Measurements from ENCODE around the gene B9D1.

The B9D1 gene

DNA sequence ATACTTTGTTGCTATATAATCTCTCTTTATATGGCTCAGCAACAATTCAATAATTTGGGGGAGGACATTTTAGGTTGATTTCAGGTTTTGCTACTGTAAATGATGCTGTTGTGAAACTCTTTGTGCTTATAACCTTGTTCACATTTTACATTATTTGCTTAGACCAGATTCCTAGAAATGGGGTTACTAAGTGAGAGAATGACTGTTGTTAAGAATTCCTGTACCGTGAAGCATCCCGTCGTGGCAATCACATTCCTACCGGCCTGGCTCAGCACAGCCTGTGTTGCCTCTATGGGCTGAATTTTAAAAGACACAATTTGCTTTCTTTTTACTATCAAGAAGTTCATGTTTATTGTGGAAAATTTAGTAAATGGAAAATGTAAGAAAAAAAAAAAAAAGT lies 31.4 kb downstream of the B9D1 start:
- H3K9me3 ChIP-seq (ENCODE audit: control insufficient read depth in 1 of 2, low read length in 2 of 2) = no peaks in the 10 kb centered on the region
- H3K27ac ChIP-seq (ENCODE audit: low read depth, low read length) = no peak overlapping the region
- no peaks in the 10 kb centered on the region for H3K4me1 ChIP-seq (ENCODE audit: control insufficient read depth in 1 of 2, insufficient read depth in 2 of 2, low read length in 2 of 2)
- H3K36me3 ChIP-seq (ENCODE audit: control insufficient read depth in 1 of 2, insufficient read depth in 2 of 2, low read length in 2 of 2) = peaks cover 0 to 7% of the 10 kb centered on the region in 2 donors
- H3K9ac ChIP-seq (ENCODE audit: low read depth in 1 of 2, low read length in 2 of 2) = no peak overlapping the region
- H3K4me3 ChIP-seq (ENCODE audit: low read depth in 1 of 2, low read length in 2 of 2) = no peak overlapping the region
- no peaks in the 10 kb centered on the region for H3K27me3 ChIP-seq (ENCODE audit: control insufficient read depth in 1 of 2, insufficient read depth in 2 of 2, low read length in 2 of 2)

DNA sequence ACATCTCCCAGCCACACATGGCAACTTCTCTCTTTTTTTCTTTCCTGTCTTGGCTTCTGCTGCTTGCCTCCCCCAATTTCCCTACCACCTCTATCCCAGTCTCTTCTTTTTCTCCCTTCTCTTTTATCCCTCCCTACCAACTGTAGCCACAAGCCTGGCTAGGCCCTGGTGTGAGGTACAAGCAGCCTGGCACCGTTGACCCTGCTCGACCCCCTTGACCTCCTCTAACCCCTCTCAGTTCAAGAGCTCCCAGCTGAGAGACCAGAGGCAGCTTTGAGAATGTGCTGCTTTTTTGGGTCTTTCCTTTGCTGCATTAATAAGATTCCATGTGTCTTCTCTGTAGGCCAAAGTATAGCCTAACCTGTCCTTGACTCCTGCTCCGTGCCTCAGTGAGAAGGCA lies 32.3 kb downstream of the B9D1 start:
- H3K27me3 ChIP-seq (ENCODE audit: control insufficient read depth in 1 of 2, insufficient read depth in 2 of 2, low read length in 2 of 2) = no peaks in the 10 kb centered on the region
- H3K4me1 ChIP-seq (ENCODE audit: control insufficient read depth in 1 of 2, insufficient read depth in 2 of 2, low read length in 2 of 2) = no peaks in the 10 kb centered on the region
- peaks cover 0 to 7% of the 10 kb centered on the region in 2 donors for H3K36me3 ChIP-seq (ENCODE audit: control insufficient read depth in 1 of 2, insufficient read depth in 2 of 2, low read length in 2 of 2)
- H3K9me3 ChIP-seq (ENCODE audit: control insufficient read depth in 1 of 2, low read length in 2 of 2) = peaks cover 0 to 4% of the 10 kb centered on the region in 2 donors
- H3K4me3 ChIP-seq (ENCODE audit: low read depth in 1 of 2, low read length in 2 of 2) = no peak overlapping the region
- H3K27ac ChIP-seq (ENCODE audit: low read depth, low read length) = no peak overlapping the region
- H3K9ac ChIP-seq (ENCODE audit: low read depth in 1 of 2, low read length in 2 of 2) = no peak overlapping the region

DNA sequence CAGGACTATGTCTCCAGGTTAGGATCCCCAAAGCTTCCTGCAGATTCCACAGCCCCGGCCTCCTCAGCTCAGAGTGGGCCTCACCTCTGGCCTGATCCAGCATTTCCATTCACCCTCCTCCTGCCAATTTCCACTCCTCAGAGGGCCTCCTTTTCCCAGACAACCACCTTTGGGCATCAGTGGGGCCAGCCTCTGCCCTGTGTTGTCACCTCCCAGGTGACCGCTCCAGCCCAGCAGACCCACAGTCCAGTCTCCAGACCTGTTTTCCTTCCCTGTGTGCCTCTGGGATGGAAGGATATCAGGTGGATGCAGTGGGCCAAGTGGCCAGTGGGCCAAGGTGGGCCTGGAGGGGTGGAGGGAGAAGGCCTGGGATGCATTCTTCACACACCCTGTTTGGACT lies 32.7 kb downstream of the B9D1 start:
- Histone ChIP-seq H3K4me1 (ENCODE audit: control insufficient read depth in 1 of 2, insufficient read depth in 2 of 2, low read length in 2 of 2) (no peaks in the 10 kb centered on the region), H3K9me3 (ENCODE audit: control insufficient read depth in 1 of 2, low read length in 2 of 2) (peaks cover 0 to 7% of the 10 kb centered on the region in 2 donors), H3K36me3 (ENCODE audit: control insufficient read depth in 1 of 2, insufficient read depth in 2 of 2, low read length in 2 of 2) (peaks cover 0 to 7% of the 10 kb centered on the region in 2 donors), H3K4me3 (ENCODE audit: low read depth in 1 of 2, low read length in 2 of 2) (no peak overlapping the region), H3K9ac (ENCODE audit: low read depth in 1 of 2, low read length in 2 of 2) (no peak overlapping the region), H3K27me3 (ENCODE audit: control insufficient read depth in 1 of 2, insufficient read depth in 2 of 2, low read length in 2 of 2) (no peaks in the 10 kb centered on the region), H3K27ac (ENCODE audit: low read depth, low read length) (no peak overlapping the region)

DNA sequence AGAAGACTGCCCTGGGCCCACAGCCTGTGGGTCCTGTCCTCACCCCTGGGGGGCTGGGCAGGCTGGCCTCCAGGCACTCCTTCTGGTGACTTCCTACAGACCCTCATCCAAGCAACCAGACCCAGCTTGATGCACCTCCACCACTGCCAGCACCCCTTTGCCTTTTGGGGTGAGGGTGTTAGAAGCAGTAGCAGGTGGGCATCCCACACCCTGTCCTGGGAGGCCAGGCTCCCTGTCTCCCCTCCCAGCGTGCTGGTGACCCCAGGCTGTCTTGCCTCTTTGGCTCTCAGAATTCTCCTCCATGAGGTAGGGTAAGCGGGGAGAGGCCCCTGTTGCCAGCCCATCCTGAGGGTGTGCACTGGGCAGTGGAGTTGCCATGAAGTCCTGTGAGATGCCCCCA lies 33.4 kb downstream of the B9D1 start:
- Histone ChIP-seq H3K36me3 (ENCODE audit: control insufficient read depth in 1 of 2, insufficient read depth in 2 of 2, low read length in 2 of 2) (peaks cover 0 to 7% of the 10 kb centered on the region in 2 donors), H3K9me3 (ENCODE audit: control insufficient read depth in 1 of 2, low read length in 2 of 2) (peaks cover 0 to 7% of the 10 kb centered on the region in 2 donors), H3K9ac (ENCODE audit: low read depth in 1 of 2, low read length in 2 of 2) (no peak overlapping the region), H3K27ac (ENCODE audit: low read depth, low read length) (no peak overlapping the region), H3K4me3 (ENCODE audit: low read depth in 1 of 2, low read length in 2 of 2) (no peak overlapping the region), H3K27me3 (ENCODE audit: control insufficient read depth in 1 of 2, insufficient read depth in 2 of 2, low read length in 2 of 2) (no peaks in the 10 kb centered on the region), H3K4me1 (ENCODE audit: control insufficient read depth in 1 of 2, insufficient read depth in 2 of 2, low read length in 2 of 2) (no peaks in the 10 kb centered on the region)

DNA sequence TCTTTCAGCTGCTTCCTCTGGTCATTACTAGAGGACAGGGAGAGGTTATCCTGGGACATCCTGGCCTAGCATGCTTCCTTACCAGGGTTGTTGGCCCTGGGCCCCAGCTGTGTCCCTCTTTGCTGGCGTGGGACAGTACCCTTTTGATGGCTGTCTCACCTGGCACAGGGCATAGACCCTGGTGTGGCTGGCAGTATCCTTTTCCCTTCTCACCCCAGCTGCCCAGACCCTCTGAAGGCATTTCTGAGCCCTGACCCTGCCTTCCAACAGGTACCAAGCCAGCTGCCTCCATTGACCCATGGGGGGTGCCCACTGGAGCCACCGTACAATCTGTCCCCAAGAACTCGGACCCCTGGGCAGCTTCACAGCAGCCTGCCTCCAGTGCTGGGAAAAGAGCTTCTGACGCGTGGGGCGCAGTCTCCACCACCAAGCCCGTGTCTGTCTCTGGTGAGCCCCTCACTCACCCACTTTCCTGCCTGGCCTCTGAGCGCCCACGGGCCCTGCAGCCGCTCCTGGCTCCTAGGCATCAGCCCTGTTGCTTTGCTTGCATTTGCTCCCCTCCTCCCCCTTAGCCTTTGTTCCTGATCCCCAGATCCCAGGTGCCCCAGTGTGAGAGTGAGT lies 34.0 kb downstream of the B9D1 start:
- Histone ChIP-seq H3K27me3 (ENCODE audit: control insufficient read depth in 1 of 2, insufficient read depth in 2 of 2, low read length in 2 of 2) (no peaks in the 10 kb centered on the region), H3K9ac (ENCODE audit: low read depth in 1 of 2, low read length in 2 of 2) (no peak overlapping the region), H3K9me3 (ENCODE audit: control insufficient read depth in 1 of 2, low read length in 2 of 2) (peaks cover 0 to 7% of the 10 kb centered on the region in 2 donors), H3K27ac (ENCODE audit: low read depth, low read length) (no peak overlapping the region), H3K36me3 (ENCODE audit: control insufficient read depth in 1 of 2, insufficient read depth in 2 of 2, low read length in 2 of 2) (peaks cover 0 to 5% of the 10 kb centered on the region in 2 donors), H3K4me1 (ENCODE audit: control insufficient read depth in 1 of 2, insufficient read depth in 2 of 2, low read length in 2 of 2) (no peaks in the 10 kb centered on the region), H3K4me3 (ENCODE audit: low read depth in 1 of 2, low read length in 2 of 2) (no peak overlapping the region)

DNA sequence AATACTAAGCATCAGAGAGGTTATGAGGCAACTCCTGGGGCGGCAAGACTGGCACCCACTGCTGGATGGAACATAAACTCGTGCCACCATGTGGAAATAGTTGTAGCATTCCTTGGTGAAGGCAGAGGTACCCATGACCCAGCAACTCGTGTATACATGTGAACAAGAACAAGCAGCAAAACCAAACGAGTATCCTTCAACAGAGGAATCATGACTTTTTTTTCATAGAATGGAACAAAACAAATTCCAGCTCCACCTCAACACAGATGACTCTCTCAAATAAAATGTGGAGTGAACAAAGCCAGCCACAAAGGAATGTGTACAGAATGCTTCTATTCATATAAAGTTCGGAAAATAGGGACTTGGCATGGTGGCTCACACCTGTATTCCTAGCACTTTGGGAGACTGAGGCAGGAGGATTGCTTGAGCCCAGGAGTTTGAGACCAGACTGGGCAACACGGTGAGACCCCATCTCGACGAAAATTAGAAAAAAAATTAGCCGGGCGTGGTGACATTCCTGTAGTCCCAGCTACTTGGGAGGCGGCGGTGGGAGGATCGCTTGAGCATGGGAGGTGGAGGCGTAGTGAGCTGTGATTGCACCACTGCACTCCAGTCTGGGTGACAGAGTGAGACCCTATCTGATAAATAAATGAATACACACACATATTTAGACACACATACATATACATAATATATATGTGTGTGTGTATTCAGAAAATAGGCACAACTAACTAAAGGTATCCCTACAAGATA lies 35.3 kb downstream of the B9D1 start:
- H3K4me3 ChIP-seq (ENCODE audit: low read depth in 1 of 2, low read length in 2 of 2) = no peak overlapping the region
- no peak overlapping the region for H3K27ac ChIP-seq (ENCODE audit: low read depth, low read length)
- peaks cover 0 to 7% of the 10 kb centered on the region in 2 donors for H3K9me3 ChIP-seq (ENCODE audit: control insufficient read depth in 1 of 2, low read length in 2 of 2)
- peaks cover 0 to 3% of the 10 kb centered on the region in 2 donors for H3K36me3 ChIP-seq (ENCODE audit: control insufficient read depth in 1 of 2, insufficient read depth in 2 of 2, low read length in 2 of 2)
- H3K27me3 ChIP-seq (ENCODE audit: control insufficient read depth in 1 of 2, insufficient read depth in 2 of 2, low read length in 2 of 2) = no peaks in the 10 kb centered on the region
- no peak overlapping the region for H3K9ac ChIP-seq (ENCODE audit: low read depth in 1 of 2, low read length in 2 of 2)
- no peaks in the 10 kb centered on the region for H3K4me1 ChIP-seq (ENCODE audit: control insufficient read depth in 1 of 2, insufficient read depth in 2 of 2, low read length in 2 of 2)

DNA sequence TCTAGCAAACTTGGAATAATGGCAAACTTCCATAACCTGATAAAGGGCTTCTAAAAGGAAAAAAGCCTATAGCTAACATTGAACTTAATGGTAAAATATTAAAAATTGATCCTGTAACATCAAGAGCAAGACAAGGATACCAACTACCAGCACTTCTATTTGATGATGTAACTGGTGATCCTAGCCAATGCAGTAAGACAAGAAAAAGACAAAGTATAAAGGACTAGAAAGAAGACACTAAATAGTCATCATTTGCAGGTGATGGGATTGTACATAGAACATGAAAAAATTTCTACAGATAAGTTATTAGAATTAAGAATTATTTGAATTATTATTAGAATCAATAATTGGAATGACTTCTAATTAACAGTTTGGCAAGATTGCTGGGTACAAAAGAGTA lies 37.0 kb downstream of the B9D1 start:
- Histone ChIP-seq H3K27me3 (ENCODE audit: control insufficient read depth in 1 of 2, insufficient read depth in 2 of 2, low read length in 2 of 2) (no peaks in the 10 kb centered on the region), H3K4me1 (ENCODE audit: control insufficient read depth in 1 of 2, insufficient read depth in 2 of 2, low read length in 2 of 2) (no peaks in the 10 kb centered on the region), H3K36me3 (ENCODE audit: control insufficient read depth in 1 of 2, insufficient read depth in 2 of 2, low read length in 2 of 2) (peaks cover 2 to 3% of the 10 kb centered on the region in 2 donors), H3K9me3 (ENCODE audit: control insufficient read depth in 1 of 2, low read length in 2 of 2) (peaks cover 0 to 7% of the 10 kb centered on the region in 2 donors), H3K27ac (ENCODE audit: low read depth, low read length) (no peak overlapping the region), H3K4me3 (ENCODE audit: low read depth in 1 of 2, low read length in 2 of 2) (no peak overlapping the region), H3K9ac (ENCODE audit: low read depth in 1 of 2, low read length in 2 of 2) (no peak overlapping the region)

DNA sequence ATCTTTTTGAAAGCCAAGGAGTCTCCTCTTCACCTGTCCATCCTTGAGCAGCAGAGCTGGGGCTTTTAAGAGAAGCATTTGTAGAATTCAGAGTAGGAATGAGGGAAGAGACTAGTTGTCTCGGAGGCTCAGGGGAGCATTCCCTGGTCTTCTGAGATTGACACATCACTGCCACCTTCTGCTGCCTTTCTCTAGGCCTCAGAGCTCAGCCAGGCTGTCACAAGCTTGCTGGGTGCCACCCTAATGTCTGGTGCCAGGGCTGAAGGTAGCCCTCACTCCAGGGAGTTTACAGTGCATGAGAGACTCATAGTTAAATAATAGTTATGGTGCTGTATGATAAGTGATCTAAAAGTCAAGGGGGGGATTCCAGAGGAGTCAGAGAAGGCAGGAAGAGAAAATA lies 39.7 kb downstream of the B9D1 start:
- H3K4me3 ChIP-seq (ENCODE audit: low read depth in 1 of 2, low read length in 2 of 2) = no peak overlapping the region
- no peak overlapping the region for H3K9ac ChIP-seq (ENCODE audit: low read depth in 1 of 2, low read length in 2 of 2)
- no peaks in the 10 kb centered on the region for H3K27me3 ChIP-seq (ENCODE audit: control insufficient read depth in 1 of 2, insufficient read depth in 2 of 2, low read length in 2 of 2)
- H3K4me1 ChIP-seq (ENCODE audit: control insufficient read depth in 1 of 2, insufficient read depth in 2 of 2, low read length in 2 of 2) = peaks cover 0 to under 1% of the 10 kb centered on the region in 2 donors
- no peak overlapping the region for H3K27ac ChIP-seq (ENCODE audit: low read depth, low read length)
- H3K9me3 ChIP-seq (ENCODE audit: control insufficient read depth in 1 of 2, low read length in 2 of 2) = peaks cover 0 to 7% of the 10 kb centered on the region in 2 donors
- peaks cover 0 to 2% of the 10 kb centered on the region in 2 donors for H3K36me3 ChIP-seq (ENCODE audit: control insufficient read depth in 1 of 2, insufficient read depth in 2 of 2, low read length in 2 of 2)

DNA sequence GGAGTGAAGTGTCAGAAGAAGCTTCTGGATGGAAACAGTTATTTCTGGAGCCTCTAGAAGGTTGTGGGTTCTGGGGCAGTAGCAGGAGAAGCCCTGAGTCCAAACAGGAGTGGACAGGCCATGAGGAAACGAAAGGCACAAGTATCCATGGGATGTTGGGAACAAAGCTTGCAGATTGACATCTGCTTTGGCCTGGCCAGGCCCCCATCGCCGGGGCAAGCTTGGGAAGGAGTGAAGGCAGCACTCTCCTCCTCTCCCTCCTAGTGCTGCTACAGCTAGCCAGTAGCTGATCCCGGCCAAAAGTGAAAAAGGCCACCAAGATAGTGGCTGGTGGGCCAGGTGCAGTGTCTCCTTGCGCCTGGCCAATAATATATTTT lies 40.4 kb downstream of the B9D1 start:
- H3K27ac ChIP-seq (ENCODE audit: low read depth, low read length) = no peak overlapping the region
- H3K4me1 ChIP-seq (ENCODE audit: control insufficient read depth in 1 of 2, insufficient read depth in 2 of 2, low read length in 2 of 2) = peaks cover 5 to 7% of the 10 kb centered on the region in 2 donors
- H3K27me3 ChIP-seq (ENCODE audit: control insufficient read depth in 1 of 2, insufficient read depth in 2 of 2, low read length in 2 of 2) = no peaks in the 10 kb centered on the region
- H3K4me3 ChIP-seq (ENCODE audit: low read depth in 1 of 2, low read length in 2 of 2) = no peak overlapping the region
- no peak overlapping the region for H3K9ac ChIP-seq (ENCODE audit: low read depth in 1 of 2, low read length in 2 of 2)
- peaks cover 0 to 2% of the 10 kb centered on the region in 2 donors for H3K36me3 ChIP-seq (ENCODE audit: control insufficient read depth in 1 of 2, insufficient read depth in 2 of 2, low read length in 2 of 2)
- H3K9me3 ChIP-seq (ENCODE audit: control insufficient read depth in 1 of 2, low read length in 2 of 2) = peaks cover 0 to 7% of the 10 kb centered on the region in 2 donors

DNA sequence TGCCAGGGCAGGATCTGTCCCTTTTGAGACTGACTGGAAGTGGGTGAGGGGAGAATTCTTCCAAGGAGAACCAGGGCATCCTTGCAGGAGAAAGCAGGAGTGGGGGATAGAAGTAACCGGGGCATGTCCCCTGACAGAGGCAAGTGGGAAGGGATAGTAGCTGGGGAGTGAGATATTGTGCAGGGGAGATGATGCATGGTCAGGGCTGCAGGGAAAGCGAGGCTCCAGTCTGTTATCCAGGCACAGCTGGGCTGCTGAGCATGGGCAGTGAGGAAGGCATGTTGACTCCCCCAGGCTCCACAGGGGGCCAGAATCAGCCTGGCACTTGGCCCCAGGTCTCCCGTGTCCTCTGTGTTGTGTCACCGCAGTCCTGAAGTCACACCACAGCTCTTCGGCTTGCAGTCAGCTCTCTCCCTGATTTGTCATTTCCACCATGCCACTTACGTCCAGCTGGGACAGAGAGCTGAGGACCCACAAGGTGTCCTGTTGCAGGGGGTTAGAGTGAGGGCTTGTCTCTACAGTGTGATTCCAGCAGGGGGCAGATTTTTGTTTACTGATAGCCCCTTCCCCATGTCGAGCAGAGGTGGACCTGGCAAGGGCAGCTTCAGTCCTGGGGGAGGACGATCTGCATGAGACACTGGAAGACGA lies 40.9 kb downstream of the B9D1 start:
- H3K9ac ChIP-seq (ENCODE audit: low read depth in 1 of 2, low read length in 2 of 2) = no peak overlapping the region
- H3K4me3 ChIP-seq (ENCODE audit: low read depth in 1 of 2, low read length in 2 of 2) = no peak overlapping the region
- H3K27ac ChIP-seq (ENCODE audit: low read depth, low read length) = no peak overlapping the region
- peaks cover 9 to 10% of the 10 kb centered on the region in 2 donors for H3K4me1 ChIP-seq (ENCODE audit: control insufficient read depth in 1 of 2, insufficient read depth in 2 of 2, low read length in 2 of 2)
- no peaks in the 10 kb centered on the region for H3K27me3 ChIP-seq (ENCODE audit: control insufficient read depth in 1 of 2, insufficient read depth in 2 of 2, low read length in 2 of 2)
- H3K36me3 ChIP-seq (ENCODE audit: control insufficient read depth in 1 of 2, insufficient read depth in 2 of 2, low read length in 2 of 2) = peaks cover 0 to 2% of the 10 kb centered on the region in 2 donors
- peaks cover 0 to 7% of the 10 kb centered on the region in 2 donors for H3K9me3 ChIP-seq (ENCODE audit: control insufficient read depth in 1 of 2, low read length in 2 of 2)

Data from duodenal mucosa (tissue), 2 donors.